Stimulated activated CD4-positive, alpha-beta T cell treated with anti-CD3 and anti-CD28 coated beads, Interleukin-12 subunit alpha, Interleukin-12 subunit beta, amount 100 ng/mL, for 24 hours (primary cell): ENCODE measurements around the gene APC2.
"Not testable (repeated sequence)": the region's sequence is repeated elsewhere in the genome, so short reads cannot be mapped to it uniquely, and the experiment has no call there.

ENCODE experiments used
- DNase-seq, 2 experiments: peaks; one replicate each; pipeline ENCODE4 v3.0.0-alpha.2; 2020; ENCODE audit warnings: low read depth in 2 of 2

The APC2 gene

GRCh38 chr19:1428738-1429391 is 21.1 kb upstream of the APC2 start:
- no peak for DNase-seq

DNA sequence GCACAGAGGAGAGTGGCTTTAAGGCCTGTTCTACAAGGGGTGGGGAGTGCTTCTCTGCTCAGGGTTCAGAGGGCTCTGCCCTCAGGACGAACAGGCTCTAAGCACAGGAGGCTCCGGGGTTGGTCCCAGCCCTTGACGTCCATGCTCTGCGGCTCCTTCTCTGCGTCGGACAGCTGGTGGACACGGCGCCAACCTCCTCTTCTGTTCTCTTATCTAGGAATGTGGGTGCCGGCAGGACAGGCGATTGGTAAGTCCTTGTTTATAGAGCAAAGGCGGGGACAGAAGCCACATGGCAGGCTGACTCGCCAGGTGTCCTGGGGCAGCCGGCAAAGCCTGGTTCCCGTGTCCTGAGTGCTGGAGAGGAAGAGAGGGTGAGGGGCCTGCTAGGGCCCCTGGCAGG is 20.2 kb upstream of the APC2 start:
- no peak for DNase-seq

- no peak for DNase-seq
Measured at GRCh38 chr19:1430246-1430645, 19.7 kb upstream of the APC2 start.

DNA sequence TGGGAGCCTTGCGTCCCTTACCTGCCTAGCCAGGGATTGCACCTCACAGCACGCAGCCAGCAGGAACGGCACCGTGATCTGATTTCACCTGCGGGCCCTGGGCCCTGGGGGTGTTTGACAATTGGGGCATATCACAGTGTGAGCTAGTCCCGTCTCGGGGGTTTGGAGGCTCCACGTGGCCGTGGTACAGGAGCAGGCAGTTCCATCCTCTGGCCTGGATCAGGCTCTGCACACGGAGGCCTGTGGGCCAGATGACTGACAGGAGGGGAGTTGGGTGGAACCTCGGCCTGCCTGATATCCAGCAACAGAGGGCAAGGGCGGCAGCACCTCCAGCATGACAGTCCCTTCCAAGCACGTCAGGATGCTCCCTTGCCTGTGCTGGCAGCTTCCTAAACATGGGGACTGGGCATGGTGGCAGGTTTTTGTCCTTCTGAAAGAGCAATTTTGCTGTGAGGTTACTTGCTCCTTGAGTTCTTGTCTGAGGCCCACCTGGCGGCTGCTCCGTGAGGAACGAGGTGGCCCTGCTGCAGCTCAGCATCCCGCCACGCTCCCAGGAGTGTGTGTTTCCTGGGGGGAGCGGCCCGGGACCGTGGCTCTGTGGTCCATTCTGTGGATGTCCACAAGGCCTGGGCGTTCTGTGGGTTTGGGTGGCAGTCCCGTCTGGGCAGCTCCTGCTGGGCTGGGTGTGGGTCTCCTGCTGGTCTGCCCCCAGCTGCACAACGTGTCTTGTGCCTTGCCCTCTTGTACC is 18.0 kb upstream of the APC2 start:
- DNase-seq = no peak

GRCh38 chr19:1432507-1432887 is 17.4 kb upstream of the APC2 start:
- no peak for DNase-seq

- no peak for DNase-seq
Measured at GRCh38 chr19:1433119-1434039, 16.5 kb upstream of the APC2 start.

DNA sequence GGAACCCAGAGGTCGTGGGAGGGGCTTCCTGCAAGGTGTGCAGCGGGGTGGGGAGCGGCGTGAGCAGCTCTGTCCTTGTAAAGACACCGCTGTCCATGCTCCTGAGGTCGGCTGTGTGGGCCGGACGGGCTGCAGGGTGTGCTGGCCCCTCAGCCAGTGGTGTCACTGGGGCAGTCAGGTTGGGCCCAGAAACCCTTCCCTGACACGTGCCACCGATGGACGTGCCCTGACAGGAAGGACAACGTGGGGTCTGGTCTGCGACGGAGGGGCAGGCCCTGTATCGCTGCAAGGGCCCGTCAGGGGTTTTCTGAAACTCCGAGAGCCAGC is 15.9 kb upstream of the APC2 start:
- DNase-seq = no peak

DNA sequence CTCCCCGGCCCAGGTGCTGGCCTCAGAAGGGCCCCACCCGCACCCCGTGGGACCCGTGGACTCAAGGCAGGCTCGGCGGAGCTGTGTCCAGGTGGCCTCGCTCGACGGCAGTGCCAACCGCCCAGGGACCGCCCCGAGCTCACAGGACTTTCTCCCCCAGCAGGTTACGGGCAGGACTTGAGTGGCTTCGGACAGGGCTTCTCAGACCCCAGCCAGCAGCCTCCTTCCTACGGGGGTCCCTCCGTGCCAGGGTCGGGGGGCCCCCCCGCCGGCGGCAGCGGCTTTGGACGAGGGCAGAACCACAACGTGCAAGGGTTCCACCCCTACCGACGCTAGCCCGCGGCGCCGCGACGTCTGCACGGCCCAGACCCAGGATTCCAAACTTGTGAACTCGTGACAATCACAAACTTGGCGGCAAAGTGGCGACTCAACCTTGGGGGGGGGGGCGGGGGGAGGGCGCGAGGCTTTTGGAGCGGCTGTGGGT is 15.3 kb upstream of the APC2 start:
- DNase-seq = no peak

DNA sequence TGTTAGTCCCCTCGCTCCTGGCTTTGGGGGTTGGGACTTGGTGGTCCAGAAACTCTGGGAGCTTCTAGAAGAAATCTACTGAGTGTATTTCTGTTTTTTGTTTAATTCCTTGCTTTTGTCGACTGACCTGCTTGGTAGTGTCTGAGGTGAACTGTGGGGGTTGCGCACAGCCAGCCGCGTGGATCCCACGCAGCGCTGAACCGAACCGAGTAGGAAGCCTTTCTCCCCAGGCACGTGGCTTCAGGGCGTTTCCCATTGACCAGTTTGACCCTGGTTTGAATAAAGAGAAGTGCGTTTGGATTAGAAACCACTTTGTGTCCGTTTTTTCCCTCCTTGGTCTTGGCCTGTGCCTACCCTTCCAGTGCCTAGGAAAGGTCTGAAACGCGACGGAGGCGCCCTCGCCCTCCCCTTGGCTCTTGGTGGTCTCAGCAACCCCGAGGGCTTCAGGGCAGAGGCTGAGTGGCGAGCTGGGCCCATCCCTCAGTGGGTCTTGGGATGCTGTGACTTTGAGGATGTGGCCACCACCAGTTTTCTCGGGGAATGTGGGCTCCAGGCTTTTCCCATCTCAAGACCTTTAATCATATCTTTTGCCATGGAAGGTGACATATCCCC is 14.4 kb upstream of the APC2 start:
- DNase-seq = no peak

DNA sequence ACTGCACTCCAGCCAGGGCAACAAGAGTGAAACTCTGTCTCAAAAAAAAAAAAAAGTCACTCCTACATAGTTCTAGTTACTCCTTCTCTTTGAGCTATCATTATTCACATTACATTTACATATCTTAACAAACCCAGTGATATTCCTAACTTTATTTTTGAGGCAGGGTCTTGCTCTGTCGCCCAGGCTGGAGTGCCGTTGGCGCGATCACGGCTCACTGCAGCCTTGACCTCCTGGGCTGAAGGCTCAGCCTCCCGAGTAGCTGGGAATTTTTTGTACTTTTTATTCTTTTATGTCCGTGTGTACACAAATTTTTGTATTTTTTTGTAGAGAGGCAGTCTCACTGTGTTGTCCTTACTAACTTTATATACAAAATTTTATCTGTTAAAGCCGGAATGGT is 12.3 kb upstream of the APC2 start:
- no peak for DNase-seq

- peak; percentile 89 to 92 for DNase-seq
Measured at GRCh38 chr19:1438035-1438932, 11.6 kb upstream of the APC2 start, which contains the start of gene RPS15. Gene RPS15 (plus strand): TSS chr19:1438396. CDS start chr19:1438426, 30 bp downstream.

DNA sequence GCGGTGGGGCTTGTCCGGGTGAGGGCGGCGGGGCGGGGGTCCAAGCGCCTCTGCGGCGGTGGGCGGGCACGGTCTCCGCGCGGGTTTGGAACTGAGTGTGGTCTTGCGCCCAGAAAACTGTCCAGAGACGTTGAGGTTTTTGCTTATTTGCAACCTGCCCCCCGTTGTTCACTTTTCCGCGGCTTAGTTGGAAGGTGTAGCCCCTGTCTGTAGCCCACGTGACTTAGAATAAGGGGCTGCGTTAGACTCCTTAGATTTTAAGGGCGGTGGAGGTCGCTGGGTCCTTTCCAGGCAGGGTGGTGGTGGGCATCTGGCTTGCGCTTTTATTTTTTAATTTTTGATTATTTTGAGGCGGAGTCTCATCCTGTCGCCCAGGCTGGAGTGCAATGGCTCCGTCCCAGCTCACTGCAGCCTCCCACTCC is 11.0 kb upstream of the APC2 start:
- no peak for DNase-seq

- not testable (repeated sequence) for DNase-seq
Measured at GRCh38 chr19:1439525-1440417, 10.2 kb upstream of the APC2 start.

GRCh38 chr19:1440418-1440801 is 9.5 kb upstream of the APC2 start:
- no peak for DNase-seq

DNA sequence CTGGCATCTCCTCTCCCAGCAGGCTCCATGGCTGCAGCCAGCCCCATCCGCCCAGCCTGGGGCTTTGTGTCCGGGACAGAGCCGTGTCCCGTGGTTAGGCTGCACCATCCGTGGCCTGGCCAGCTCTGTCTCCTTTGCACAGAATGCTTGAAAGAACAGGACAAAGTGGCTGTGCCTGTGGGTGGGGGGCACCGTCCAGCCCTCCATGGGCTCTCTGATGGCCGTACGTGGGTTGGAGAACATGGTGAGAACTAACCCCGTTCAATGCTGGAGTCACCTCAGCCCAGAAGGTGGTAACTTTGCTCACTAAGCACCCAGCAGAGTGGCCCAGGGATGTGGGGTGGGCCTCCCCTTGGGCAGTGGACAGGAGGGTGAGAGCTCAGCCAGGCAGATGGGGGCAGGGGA is 8.9 kb upstream of the APC2 start:
- DNase-seq = no peak

DNA sequence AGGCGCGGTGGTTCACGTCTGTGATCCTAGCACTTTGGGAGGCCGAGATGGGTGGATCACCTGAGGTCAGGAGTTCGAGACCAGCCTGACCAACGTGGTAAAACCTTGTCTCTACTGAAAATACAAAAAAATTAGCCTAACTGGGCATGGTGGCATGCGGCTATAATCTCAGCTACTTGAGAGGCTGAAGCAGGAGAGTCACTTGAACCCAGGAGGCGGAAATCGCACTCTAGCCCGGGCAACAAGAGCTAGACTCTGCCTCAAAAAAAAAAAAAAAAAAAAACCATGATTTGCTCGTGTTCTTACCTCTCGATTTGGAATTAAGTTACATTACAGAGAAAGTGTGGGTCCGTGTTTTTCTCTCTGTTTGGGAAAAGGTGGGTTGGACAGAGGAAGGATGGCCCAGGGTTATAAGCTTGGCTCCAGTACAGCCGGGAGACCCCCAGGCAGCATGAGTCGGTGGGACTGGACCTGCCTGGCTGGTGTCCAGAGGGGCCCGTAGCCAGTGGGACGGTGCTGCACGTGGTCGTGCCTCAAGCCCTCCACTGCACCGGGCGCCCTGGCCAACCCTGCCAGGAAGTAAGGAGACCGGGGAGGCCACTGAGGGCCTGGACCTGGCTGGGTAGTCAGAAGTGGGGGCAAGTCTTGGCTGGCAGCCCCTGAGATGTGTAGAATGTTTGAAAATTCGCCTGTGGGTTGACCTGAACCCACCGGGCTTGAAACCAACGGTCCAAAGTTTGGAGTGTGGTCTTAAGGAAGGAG is 8.1 kb upstream of the APC2 start:
- DNase-seq = no peak

- peak; percentile 56 to 66 for DNase-seq
Measured at GRCh38 chr19:1445185-1445931, 4.6 kb upstream of the APC2 start.

GRCh38 chr19:1445932-1446712 is 3.8 kb upstream of the APC2 start:
- DNase-seq = no peak
